HCT116 (cell line): ENCODE data around the gene FAM185A. TPM values are rescaled to one million over a fixed set of nuclear protein-coding genes. Genes with fewer than 3 reads are reported as not detected.

Source experiments
- ATAC-seq: fragments of 200-7000 bp; cut with Tn5 transposase; 2 replicates; pipeline ENCODE4 v1.9.1; 2020; ENCODE audit warnings: mild to moderate bottlenecking, moderate library complexity
- BruUV-seq: library from RNA; stranded (reverse); fragments of 400-500 nt; replicated peaks from 2 replicates; lab custom pipeline; 2021; lab: Mats Ljungman, UMichigan
- CTCF ChIA-PET: fragments of 300-600 bp; sonication (Branson Sonifier 250); formaldehyde crosslinking; loops from one replicate; lab custom pipeline; 2021; ENCODE audit warnings: antibody characterized with exemption; lab: Charles Lee
- POLR2A ChIA-PET: fragments of 300-600, 350-600 bp; sonication (Branson Sonifier 250); formaldehyde crosslinking; loops from one replicate; lab custom pipeline; 2021; ENCODE audit warnings: antibody characterized with exemption; lab: Charles Lee
- RAD21 ChIA-PET, 2 experiments: fragments of 300-600 bp; sonication (Branson Sonifier 250); formaldehyde crosslinking; loops; one replicate each; lab custom pipeline; 2023; ENCODE audit warnings: low total read pairs in 2 of 2; ENCODE audit not compliant: uncharacterized antibody in 2 of 2, unreplicated experiment in 2 of 2, low non-redundant PET in 1 of 2; lab: Charles Lee
- DNase-seq: peaks from one replicate; pipeline ENCODE4 v3.0.0-alpha.2; 2010; ENCODE audit warnings: low read depth, low spot score
- H2AFZ ChIP-seq: fragments of 200-600 bp; shearing (Covaris generic), sonication (generic); 2 replicates; pipeline ENCODE4 v1.6.1; 2017; ENCODE audit warnings: low read depth, mixed run types, mixed read lengths, antibody characterized with exemption, low read length; ENCODE audit not compliant: poor library complexity, severe bottlenecking
- H3K27ac ChIP-seq: 2 replicates; pipeline ENCODE4 v1.5.1; 2012; ENCODE audit warnings: low read depth, low read length
- H3K27me3 ChIP-seq: fragments of 200-600 bp; sonication (generic); 2 replicates; pipeline ENCODE4 v1.6.1; 2016; ENCODE audit warnings: mixed run types, low read length, mixed read lengths; ENCODE audit not compliant: insufficient read depth
- H3K36me3 ChIP-seq, 2 experiments: fragments of 200-500 bp in 1 of 2; fragments of 200-600 bp in 1 of 2; sonication (Bioruptor generic) in 1 of 2; sonication (generic) in 1 of 2; 2 replicates each; pipeline versions ENCODE4 v1.5.1 to v1.6.1; 2014 to 2016; ENCODE audit warnings: low read length in 2 of 2, inconsistent platforms in 1 of 2, mixed read lengths in 1 of 2, mixed run types in 1 of 2; ENCODE audit not compliant: insufficient read depth in 2 of 2, control insufficient read depth in 1 of 2
- H3K4me1 ChIP-seq, 2 experiments: fragments of 200-600 bp in 1 of 2; sonication (generic) in 1 of 2; 2 replicates each; pipeline versions ENCODE4 v1.5.1 to v1.6.1; 2012 to 2017; ENCODE audit warnings: low read length in 2 of 2, inconsistent platforms in 1 of 2, mild to moderate bottlenecking in 1 of 2, mixed read lengths in 1 of 2, mixed run types in 1 of 2, moderate library complexity in 1 of 2; ENCODE audit not compliant: insufficient read depth in 2 of 2, control insufficient read depth in 1 of 2
- H3K4me2 ChIP-seq: fragments of 200-600 bp; sonication (generic); 2 replicates; pipeline ENCODE4 v1.6.1; 2017; ENCODE audit warnings: mixed run types, low read length, mixed read lengths
- H3K4me3 ChIP-seq, 2 experiments: fragments of 200-600 bp in 1 of 2; sonication (generic) in 1 of 2; replicated peaks in 1 of 2; 2 replicates each; pipeline ENCODE4 v1.5.1; 2011 to 2016; ENCODE audit warnings: low read length in 2 of 2, control low read depth in 1 of 2, low read depth in 1 of 2, mild to moderate bottlenecking in 1 of 2, mixed read lengths in 1 of 2, mixed run types in 1 of 2
- H3K79me2 ChIP-seq: fragments of 200-600 bp; sonication (generic); 2 replicates; pipeline ENCODE4 v1.6.1; 2017; ENCODE audit warnings: mild to moderate bottlenecking, mixed run types, low read length, moderate library complexity, mixed read lengths; ENCODE audit not compliant: insufficient read depth
- H3K9ac ChIP-seq: fragments of 200-600 bp; sonication (generic); 2 replicates; pipeline ENCODE4 v1.6.1; 2016; ENCODE audit warnings: low read length, mixed read lengths
- H3K9me2 ChIP-seq: fragments of 200-600 bp; sonication (generic), shearing (Covaris generic); 2 replicates; pipeline ENCODE4 v1.6.1; 2017; ENCODE audit warnings: mixed run types, mild to moderate bottlenecking, moderate library complexity; ENCODE audit not compliant: insufficient read depth
- H3K9me3 ChIP-seq, 2 experiments: fragments of 200-500 bp in 1 of 2; fragments of 200-600 bp in 1 of 2; sonication (Bioruptor generic) in 1 of 2; sonication (generic) in 1 of 2; 2 replicates each; pipeline ENCODE4 v1.6.1; 2014 to 2017; ENCODE audit warnings: low read length in 2 of 2, mixed read lengths in 2 of 2, inconsistent platforms in 1 of 2, low read depth in 1 of 2, mild to moderate bottlenecking in 1 of 2, mixed run types in 1 of 2, moderate library complexity in 1 of 2; ENCODE audit not compliant: control insufficient read depth in 1 of 2, insufficient read depth in 1 of 2
- H4K20me1 ChIP-seq: fragments of 200-600 bp; sonication (generic), shearing (Covaris generic); 2 replicates; pipeline ENCODE4 v1.6.1; 2017; ENCODE audit warnings: mixed run types, mild to moderate bottlenecking, moderate library complexity; ENCODE audit not compliant: insufficient read depth
- ATF3 ChIP-seq: IDR thresholded peaks from 2 replicates; pipeline ENCODE4 v1.6.1; 2012
- CBX3 ChIP-seq: IDR thresholded peaks from 2 replicates; pipeline ENCODE4 v1.6.1; 2012; ENCODE audit warnings: low read depth
- CEBPB ChIP-seq: IDR thresholded peaks from 2 replicates; pipeline ENCODE4 v1.6.1; 2012; ENCODE audit warnings: low read depth
- CTCF ChIP-seq, 3 experiments: fragments of 200-600 bp in 1 of 3; sonication (generic) in 1 of 3; IDR thresholded peaks in 2 of 3; conservative IDR thresholded peaks in 1 of 3; 2 replicates each; pipeline ENCODE4 v1.5.1; 2012 to 2017; ENCODE audit warnings: low read depth in 2 of 3, low read length in 2 of 3, antibody characterized with exemption in 1 of 3, borderline replicate concordance in 1 of 3, control low read depth in 1 of 3, mild to moderate bottlenecking in 1 of 3, mixed read lengths in 1 of 3, mixed run types in 1 of 3, moderate library complexity in 1 of 3; ENCODE audit not compliant: insufficient read depth in 1 of 3
- EGR1 ChIP-seq: IDR thresholded peaks from 2 replicates; pipeline ENCODE4 v1.6.1; 2012; ENCODE audit warnings: low read depth
- ELF1 ChIP-seq: IDR thresholded peaks from 2 replicates; pipeline ENCODE4 v1.6.1; 2012; ENCODE audit warnings: low read depth, borderline replicate concordance
- EZH2 ChIP-seq: fragments of 200-600 bp; sonication (generic); IDR thresholded peaks from 2 replicates; pipeline ENCODE4 v1.6.1; 2017; ENCODE audit warnings: antibody characterized with exemption, mixed run types
- EZH2phosphoT487 ChIP-seq: fragments of 200-600 bp; IDR thresholded peaks from 2 replicates; pipeline ENCODE4 v1.6.1; 2018; ENCODE audit warnings: antibody characterized with exemption, borderline replicate concordance
- FOSL1 ChIP-seq: IDR thresholded peaks from 2 replicates; pipeline ENCODE4 v1.6.1; 2012; ENCODE audit warnings: low read depth
- JUND ChIP-seq: IDR thresholded peaks from 2 replicates; pipeline ENCODE4 v1.6.1; 2012
- MAX ChIP-seq: IDR thresholded peaks from 2 replicates; pipeline ENCODE4 v1.6.1; 2012
- POLR2A ChIP-seq: IDR thresholded peaks from 2 replicates; pipeline ENCODE4 v1.7.0; 2011; ENCODE audit warnings: borderline replicate concordance; ENCODE audit not compliant: insufficient read depth, insufficient read length; ENCODE audit errors: extremely low read depth
- POLR2AphosphoS5 ChIP-seq: IDR thresholded peaks from 2 replicates; pipeline ENCODE4 v1.6.1; 2011; ENCODE audit warnings: mild to moderate bottlenecking, low read depth, low read length, moderate library complexity
- RAD21 ChIP-seq: IDR thresholded peaks from 2 replicates; pipeline ENCODE4 v1.6.1; 2012; ENCODE audit warnings: low read depth, mild to moderate bottlenecking
- REST ChIP-seq: IDR thresholded peaks from 2 replicates; pipeline ENCODE4 v1.6.1; 2012; ENCODE audit warnings: low read depth
- SIN3A ChIP-seq: IDR thresholded peaks from 2 replicates; pipeline ENCODE4 v1.6.1; 2012; ENCODE audit warnings: low read depth
- SP1 ChIP-seq: IDR thresholded peaks from 2 replicates; pipeline ENCODE4 v1.6.1; 2012; ENCODE audit warnings: low read depth
- SRF ChIP-seq: IDR thresholded peaks from 2 replicates; pipeline ENCODE4 v1.6.1; 2012; ENCODE audit warnings: low read depth
- ZBTB33 ChIP-seq: IDR thresholded peaks from 2 replicates; pipeline ENCODE4 v1.6.1; 2011; ENCODE audit warnings: mild to moderate bottlenecking, low read length, moderate library complexity; ENCODE audit not compliant: insufficient replicate concordance; ENCODE audit errors: extremely low read depth
- ZNF274 ChIP-seq: fragments of 200-500 bp; sonication (Bioruptor generic); IDR thresholded peaks from 2 replicates; pipeline ENCODE4 v1.6.1; 2014; ENCODE audit warnings: mild to moderate bottlenecking, low read depth, low read length, inconsistent platforms
- intact Hi-C: fragments of 100-400 bp; cut with micrococcal nuclease; formaldehyde crosslinking; loops from 2 replicates; pipeline ENCODE4 v1.10.0; 2022
- total RNA-seq: library from RNA; stranded (reverse); gene quantifications from one replicate; pipeline ENCODE4 v1.2.1, GENCODE V29; 2021; ENCODE audit not compliant: unreplicated experiment

FAM185A gene
- total RNA-seq, 1 experiment from 2014 or later = 8.0 TPM

- Histone ChIP-seq H3K79me2 (no peaks in the 10 kb centered on the region), H3K9me2 (no peaks in the 10 kb centered on the region), H3K4me1 (peaks cover 9 to 28% of the 10 kb centered on the region in 2 experiments), H3K4me2 (peak overlapping the region; percentile 60), H3K27me3 (no peaks in the 10 kb centered on the region), H3K27ac (no peak overlapping the region), H3K9me3 (no peaks in the 10 kb centered on the region), H3K4me3 (no peak overlapping the region), H2AFZ (no peak overlapping the region), H3K9ac (no peak overlapping the region)
- ChIA-PET RAD21 (no interaction called here), POLR2A (no interaction called here)
- DNase-seq (peak; percentile 24), ATAC-seq (peak; percentile 76)
- no TSS peak for BruUV-seq
- TF ChIP-seq MAX = peak; percentile 37; the same call in 1 of the 2 replicates
- TF ChIP-seq CTCF (IDR thresholded peaks at IDR 0.05 in 2 of 3, conservative IDR thresholded peaks at IDR 0.05 in 1 of 3; ENCODE audit: borderline replicate concordance in 1 of 3, insufficient read depth in 1 of 3, low read depth in 2 of 3, low read length in 2 of 3) = no peak
- no peak for TF ChIP-seq ELF1
- no peak for TF ChIP-seq EZH2
- no peak for TF ChIP-seq SRF
- no peak for TF ChIP-seq RAD21
- TF ChIP-seq REST = no peak
- no peak for TF ChIP-seq ZBTB33
- TF ChIP-seq EZH2phosphoT487 = no peak
- TF ChIP-seq FOSL1 = peak; percentile 54
- TF ChIP-seq POLR2A = no peak
- TF ChIP-seq JUND = peak; percentile 69
- TF ChIP-seq SIN3A = no peak; the same call in 1 of the 2 replicates
- no peak for TF ChIP-seq CEBPB
- no peak for TF ChIP-seq ZNF274
- no peak for TF ChIP-seq ATF3
- peak; percentile 45 for TF ChIP-seq SP1
- TF ChIP-seq CBX3 = 0 out of 2 replicates have a peak, but pooled peaks have one; percentile 14
- TF ChIP-seq POLR2AphosphoS5 = no peak
- TF ChIP-seq EGR1 = no peak
- TF ChIP-seq, all 23 proteins: peak for 5
- intact Hi-C loops = no loop called here
- CTCF ChIA-PET = no interaction called here
- no peaks in the 10 kb centered on the region for H3K36me3 ChIP-seq
- H4K20me1 ChIP-seq = no peaks in the 10 kb centered on the region
Observed at GRCh38 chr7:102836191-102836919, 87.6 kb downstream of the FAM185A start.
